HFFc6 (cell line): ENCODE results near the gene OR2D2. TPM values are rescaled to one million over a fixed set of nuclear protein-coding genes. Genes with fewer than 3 reads are reported as not detected.

Experiments
- DNase-seq: peaks from one replicate; pipeline ENCODE4 v3.0.0-alpha.2; 2018
- H3K27ac Mint-ChIP-seq: 2 replicates; pipeline ENCODE4 v1.8.0; 2020; ENCODE audit warnings: mild to moderate bottlenecking, mixed read lengths
- H3K27me3 Mint-ChIP-seq: 2 replicates; pipeline ENCODE4 v1.8.0; 2021; ENCODE audit warnings: mild to moderate bottlenecking, moderate library complexity, mixed read lengths; ENCODE audit not compliant: insufficient read depth
- H3K36me3 Mint-ChIP-seq: 2 replicates; pipeline ENCODE4 v1.8.0; 2021; ENCODE audit warnings: low read depth, mixed read lengths
- H3K4me1 Mint-ChIP-seq: 2 replicates; pipeline ENCODE4 v1.8.0; 2020; ENCODE audit warnings: low read depth, mixed read lengths
- H3K4me3 Mint-ChIP-seq: 2 replicates; pipeline ENCODE4 v1.8.0; 2020; ENCODE audit warnings: mild to moderate bottlenecking, moderate library complexity, mixed read lengths
- H3K9me3 Mint-ChIP-seq: 2 replicates; pipeline ENCODE4 v1.8.0; 2020; ENCODE audit warnings: mild to moderate bottlenecking, mixed read lengths
- CTCF ChIP-seq: fragments of 200-600 bp; sonication (generic); IDR thresholded peaks from 2 replicates; pipeline ENCODE4 v1.5.0; 2021; ENCODE audit warnings: antibody characterized with exemption, mild to moderate bottlenecking
- total RNA-seq, 6 experiments: library from RNA; stranded (reverse); fragmentation: NEBNext Ultra II Directional; extraction: Animal tissue kit (Norgen Biotek cat#: 25700); gene quantifications; 2 replicates in 1 of 6; 3 replicates in 5 of 6; pipeline ENCODE4 v1.2.3, GENCODE V29; 2021

OR2D2 gene
- total RNA-seq, 6 experiments from 2014 or later = not detected

GRCh38 chr11:6845383-6845782 lies 46.9 kb downstream of the OR2D2 start, which contains the start of gene OR10A5:
Gene OR10A5, plus strand, starts transcription at chr11:6845683. Its CDS starts 0 bp downstream, at chr11:6845683.
- H3K27me3 Mint-ChIP-seq = peaks cover 4% of the 10 kb centered on the region; the same call in 1 of the 2 replicates
- no peak for TF ChIP-seq CTCF
- H3K36me3 Mint-ChIP-seq = no peaks in the 10 kb centered on the region
- H3K27ac Mint-ChIP-seq = no peak within 1 kb of the TSS
- H3K4me3 Mint-ChIP-seq = no peak within 1 kb of the TSS
- no peaks in the 10 kb centered on the region for H3K4me1 Mint-ChIP-seq
- H3K9me3 Mint-ChIP-seq = peaks cover 12% of the 10 kb centered on the region
- DNase-seq = no peak

- H3K27me3 Mint-ChIP-seq = peaks cover 4% of the 10 kb centered on the region; the same call in 1 of the 2 replicates
- TF ChIP-seq CTCF = no peak
- no peak overlapping the region for H3K4me3 Mint-ChIP-seq
- peaks cover 12% of the 10 kb centered on the region for H3K9me3 Mint-ChIP-seq
- no peak for DNase-seq
- no peaks in the 10 kb centered on the region for H3K36me3 Mint-ChIP-seq
- H3K27ac Mint-ChIP-seq = no peak overlapping the region
- H3K4me1 Mint-ChIP-seq = no peaks in the 10 kb centered on the region
These were observed 47.9 kb downstream of the OR2D2 start for GRCh38 chr11:6844356-6844755.

- Mint-ChIP-seq H3K4me1 (no peaks in the 10 kb centered on the region), H3K27me3 (peaks cover 4% of the 10 kb centered on the region; the same call in 1 of the 2 replicates), H3K9me3 (peaks cover 12% of the 10 kb centered on the region), H3K36me3 (no peaks in the 10 kb centered on the region), H3K4me3 (no peak overlapping the region), H3K27ac (no peak overlapping the region)
- no peak for TF ChIP-seq CTCF
- no peak for DNase-seq
These were observed 48.6 kb downstream of the OR2D2 start for GRCh38 chr11:6843670-6844069.

- Mint-ChIP-seq H3K4me1 (no peaks in the 10 kb centered on the region), H3K9me3 (peaks cover 5% of the 10 kb centered on the region), H3K27ac (no peak overlapping the region), H3K4me3 (no peak overlapping the region), H3K27me3 (no peaks in the 10 kb centered on the region), H3K36me3 (no peaks in the 10 kb centered on the region)
- no peak for TF ChIP-seq CTCF
- no peak for DNase-seq
These were observed 50.6 kb downstream of the OR2D2 start for GRCh38 chr11:6841694-6842093.

Other genes starting within 250 kb of the OR2D2 start
- 1 to 10 TPM; 1.4 to 2.8 (median 2.3) TPM for gene DCHS1, start 236.7 kb downstream of the OR2D2 start, total RNA-seq
- 100 to 1,000 TPM in 1 of 6 experiments, 10 to 100 TPM in 5; 79.5 to 111 (median 89.4) TPM for gene MRPL17, start 209.2 kb downstream of the OR2D2 start, total RNA-seq
- gene OR2AG2, start 120.5 kb downstream of the OR2D2 start, total RNA-seq = under 1 TPM in 5 of 6 experiments, not detected in 1; 0.07 to 0.14 (median 0.08) TPM
- gene OR2AG1, start 109.5 kb downstream of the OR2D2 start, total RNA-seq = not detected
- under 1 TPM in 1 of 6 experiments, not detected in 5; 0.12 TPM for gene OR6A2, start 92.8 kb downstream of the OR2D2 start, total RNA-seq
- gene OR10A5, start 46.8 kb downstream of the OR2D2 start, total RNA-seq = not detected
- not detected for gene OR10A2, start 29.4 kb downstream of the OR2D2 start, total RNA-seq
- not detected for gene OR10A4, start 15.9 kb downstream of the OR2D2 start, total RNA-seq
- gene OR2D3, start 28.5 kb upstream of the OR2D2 start, total RNA-seq = not detected
- gene ZNF215, start 33.9 kb upstream of the OR2D2 start, total RNA-seq = 1 to 10 TPM; 4.7 to 6.5 (median 5.6) TPM
- 1 to 10 TPM in 5 of 6 experiments, under 1 TPM in 1; 0.85 to 2.0 (median 1.7) TPM for gene ZNF214, start 127.8 kb upstream of the OR2D2 start, total RNA-seq
- gene NLRP14, start 128.0 kb upstream of the OR2D2 start, total RNA-seq = under 1 TPM in 1 of 6 experiments, not detected in 5; 0.06 TPM
- not detected for gene RBMXL2, start 196.5 kb upstream of the OR2D2 start, total RNA-seq